HepG2 (cell line): Measurements from ENCODE around the gene SGMS1. TPM values are rescaled to one million over a fixed set of nuclear protein-coding genes. Genes with fewer than 3 reads are reported as not detected.

Source experiments
- ATAC-seq: fragments of 200-7000 bp; cut with Tn5 transposase; 3 replicates; pipeline ENCODE4 v1.9.1; 2020; ENCODE audit warnings: mild to moderate bottlenecking, moderate library complexity
- BruUV-seq: library from RNA; stranded (reverse); fragments of 400-500 nt; replicated peaks from 2 replicates; lab custom pipeline; 2021; lab: Mats Ljungman, UMichigan
- CTCF ChIA-PET: fragments of 300-600 bp; formaldehyde crosslinking; extraction: SDS; loops from one replicate; lab custom pipeline; 2021; ENCODE audit warnings: low total read pairs, inconsistent platforms, low intra/inter-chr PET ratio; lab: Yijun Ruan, JAX
- POLR2A ChIA-PET: fragments of 350-600 bp; sonication (Branson Sonifier 250); formaldehyde crosslinking; loops from one replicate; lab custom pipeline; 2020; ENCODE audit warnings: antibody characterized with exemption, inconsistent platforms; lab: Yijun Ruan, JAX
- DNase-seq: peaks from one replicate; pipeline ENCODE4 v3.0.0-alpha.2; 2015; ENCODE audit warnings: low spot score
- FAIRE-seq: peaks from 3 replicates; lab custom pipeline; 2011; peaks lifted over from hg19 to GRCh38; lab: Jason Lieb, UNC
- H2AFZ ChIP-seq: one replicate; pipeline ENCODE4 v1.6.1; 2011; ENCODE audit warnings: low read length, inconsistent platforms
- H3K27ac ChIP-seq: fragments of 300-600 bp; 3 replicates; pipeline ENCODE4 v1.8.0; 2011; ENCODE audit warnings: mixed run types, mild to moderate bottlenecking, mixed read lengths, low read length, inconsistent platforms; ENCODE audit not compliant: insufficient read depth; ENCODE audit errors: extremely low read length
- H3K27me3 ChIP-seq, 2 experiments: fragments of 200-600 bp in 1 of 2; 2 replicates in 1 of 2; 3 replicates in 1 of 2; pipeline versions ENCODE4 v1.6.0 to v1.8.0; 2011; ENCODE audit warnings: low read length in 2 of 2, mild to moderate bottlenecking in 2 of 2, moderate library complexity in 2 of 2, inconsistent platforms in 1 of 2; ENCODE audit not compliant: insufficient read depth in 2 of 2, control insufficient read depth in 1 of 2
- H3K36me3 ChIP-seq, 2 experiments: fragments of 200-600 bp in 1 of 2; replicated peaks in 1 of 2; 2 replicates in 1 of 2; 3 replicates in 1 of 2; pipeline versions ENCODE4 v1.5.1 to v1.8.0; 2011; ENCODE audit warnings: low read length in 2 of 2, inconsistent platforms in 1 of 2; ENCODE audit not compliant: insufficient read depth in 2 of 2, control insufficient read depth in 1 of 2
- H3K4me1 ChIP-seq: 2 replicates; pipeline ENCODE4 v1.5.1; 2012; ENCODE audit warnings: low read length, inconsistent platforms; ENCODE audit not compliant: insufficient read depth
- H3K4me2 ChIP-seq: 2 replicates; pipeline ENCODE4 v1.6.0; 2011; ENCODE audit warnings: low read depth, low read length, inconsistent platforms
- H3K4me3 ChIP-seq, 3 experiments: fragments of 200-600 bp in 1 of 3; sonication (generic), shearing (Covaris generic) in 1 of 3; replicated peaks in 1 of 3; 2 replicates each; pipeline ENCODE4 v1.5.1; 2011 to 2016; ENCODE audit warnings: low read length in 3 of 3, inconsistent platforms in 2 of 3, low read depth in 2 of 3, mild to moderate bottlenecking in 2 of 3, control low read depth in 1 of 3, mixed read lengths in 1 of 3; ENCODE audit not compliant: insufficient read depth in 1 of 3
- H3K79me2 ChIP-seq: one replicate; pipeline ENCODE4 v1.6.1; 2011; ENCODE audit warnings: low read length, inconsistent platforms; ENCODE audit not compliant: insufficient read depth
- H3K9ac ChIP-seq: 2 replicates; pipeline ENCODE4 v1.6.0; 2011; ENCODE audit warnings: mild to moderate bottlenecking, low read depth, low read length, inconsistent platforms; ENCODE audit not compliant: insufficient read depth
- H3K9me3 ChIP-seq: 2 replicates; pipeline ENCODE4 v1.5.1; 2012; ENCODE audit warnings: mild to moderate bottlenecking, low read length
- H4K20me1 ChIP-seq: 2 replicates; pipeline ENCODE4 v1.6.0; 2011; ENCODE audit warnings: inconsistent platforms, mild to moderate bottlenecking, low read length, moderate library complexity; ENCODE audit not compliant: insufficient read depth
- EHMT2 ChIP-seq: fragments of 200-600 bp; sonication (generic); IDR thresholded peaks from 2 replicates; pipeline ENCODE4 v1.7.0; 2017; ENCODE audit warnings: antibody characterized with exemption, low read depth, low read length, borderline replicate concordance
- EP300 ChIP-seq, 3 experiments: sonication (generic) in 1 of 3; formaldehyde crosslinking in 1 of 3; IDR thresholded peaks; 2 replicates each; pipeline versions ENCODE4 v1.5.1 to v1.6.1; 2011 to 2020; ENCODE audit warnings: low read depth in 2 of 3, low read length in 2 of 3, borderline replicate concordance in 1 of 3, improper control_type of control experiment in 1 of 3, mild to moderate bottlenecking in 1 of 3, missing genetic modification reagents in 1 of 3, moderate library complexity in 1 of 3
- FOXA1 ChIP-seq, 2 experiments: fragments of 450-650 bp in 1 of 2; sonication (generic) in 1 of 2; formaldehyde crosslinking in 1 of 2; IDR thresholded peaks; 2 replicates each; pipeline versions ENCODE4 v1.4.0 to v1.6.1; 2016 to 2020; ENCODE audit warnings: missing genetic modification reagents in 1 of 2
- FOXA3 ChIP-seq: IDR thresholded peaks from 2 replicates; pipeline ENCODE4 v1.6.1; 2016; ENCODE audit warnings: missing genetic modification reagents, missing compliant biosample characterization
- GLI4 ChIP-seq: sonication (generic); formaldehyde crosslinking; IDR thresholded peaks from 2 replicates; pipeline ENCODE4 v1.5.1; 2020; ENCODE audit warnings: missing genetic modification reagents, mild to moderate bottlenecking, moderate library complexity, borderline replicate concordance
- HOXD1 ChIP-seq: sonication (generic); formaldehyde crosslinking; IDR thresholded peaks from 2 replicates; pipeline ENCODE4 v1.5.0; 2020; ENCODE audit warnings: missing genetic modification reagents
- ISX ChIP-seq: sonication (generic); formaldehyde crosslinking; conservative IDR thresholded peaks from 2 replicates; pipeline ENCODE4 v1.5.0; 2020; ENCODE audit warnings: missing genetic modification reagents
- MTA1 ChIP-seq: sonication (generic); formaldehyde crosslinking; IDR thresholded peaks from 2 replicates; pipeline ENCODE4 v1.4.0; 2020; ENCODE audit warnings: missing genetic modification reagents, mild to moderate bottlenecking, borderline replicate concordance
- MXI1 ChIP-seq: IDR thresholded peaks from 3 replicates; pipeline ENCODE4 v1.6.1; 2012; ENCODE audit warnings: low read depth, low read length, inconsistent platforms, borderline replicate concordance
- PLRG1 ChIP-seq: fragments of 450-650 bp; conservative IDR thresholded peaks from 2 replicates; pipeline ENCODE4 v1.6.1; 2016
- SOX13 ChIP-seq, 3 experiments: fragments of 450-650 bp in 1 of 3; sonication (generic) in 1 of 3; formaldehyde crosslinking in 1 of 3; IDR thresholded peaks in 2 of 3; conservative IDR thresholded peaks in 1 of 3; 2 replicates each; pipeline versions ENCODE4 v1.5.0 to v1.6.1; 2016 to 2020; ENCODE audit warnings: antibody characterized with exemption in 1 of 3, mild to moderate bottlenecking in 1 of 3, missing compliant biosample characterization in 1 of 3, missing genetic modification reagents in 1 of 3, moderate library complexity in 1 of 3
- SPEN ChIP-seq: sonication (generic); formaldehyde crosslinking; IDR thresholded peaks from 2 replicates; pipeline ENCODE4 v1.5.1; 2020; ENCODE audit warnings: low read depth, mild to moderate bottlenecking, missing genetic modification reagents
- XBP1 ChIP-seq: sonication (generic); formaldehyde crosslinking; IDR thresholded peaks from 2 replicates; pipeline ENCODE4 v1.5.0; 2020; ENCODE audit warnings: missing genetic modification reagents
- ZBTB20 ChIP-seq: sonication (generic); formaldehyde crosslinking; IDR thresholded peaks from 2 replicates; pipeline ENCODE4 v1.8.1; 2023; ENCODE audit warnings: missing genetic modification reagents, low read depth, mild to moderate bottlenecking, borderline replicate concordance
- ZBTB21 ChIP-seq: sonication (generic); formaldehyde crosslinking; IDR thresholded peaks from 2 replicates; pipeline ENCODE4 v1.4.0; 2020; ENCODE audit warnings: missing genetic modification reagents
- ZNF180 ChIP-seq: sonication (generic); formaldehyde crosslinking; IDR thresholded peaks from 2 replicates; pipeline ENCODE4 v1.4.0; 2020; ENCODE audit warnings: low read depth, missing genetic modification reagents, borderline replicate concordance
- ZNF256 ChIP-seq: sonication (generic); formaldehyde crosslinking; conservative IDR thresholded peaks from 2 replicates; pipeline ENCODE4 v1.4.0; 2020; ENCODE audit warnings: missing genetic modification reagents
- ZNF614 ChIP-seq: IDR thresholded peaks from 2 replicates; pipeline ENCODE4 v1.6.1; 2018; ENCODE audit warnings: missing biosample characterization, missing genetic modification reagents, inconsistent platforms, borderline replicate concordance
- ZSCAN30 ChIP-seq: sonication (generic); formaldehyde crosslinking; IDR thresholded peaks from 2 replicates; pipeline ENCODE4 v1.5.0; 2020; ENCODE audit warnings: mild to moderate bottlenecking, missing genetic modification reagents
- WGBS: methylation state at CpG from one replicate; pipeline ENCODE4 v1.1.6; 2017; ENCODE audit warnings: low lambda C conversion rate; 5-methylcytosine and 5-hydroxymethylcytosine counted together
- in situ Hi-C: cut with HindIII; loops from 2 replicates; pipeline ENCODE4 v1.10.0; 2017; ENCODE audit warnings: low pct_unique_long_range_greater_than_20kb; ENCODE audit not compliant: extremely low pct_ligation_motif_present
- intact Hi-C: fragments of 100-400 bp; cut with micrococcal nuclease; formaldehyde crosslinking; loops from one replicate; pipeline ENCODE4 v1.10.0; 2022; ENCODE audit not compliant: unreplicated experiment
- polyA plus RNA-seq, 8 experiments: library from polyadenylated mRNA; depleted of rRNA in 3 of 8; stranded (reverse) in 7 of 8; unstranded in 1 of 8; fragments of >200 nt; fragmentation: Illumina TruSeq in 4 of 8; extraction: Trizol in 4 of 8; gene quantifications; 2 replicates each; pipeline versions ENCODE4 v1.2.1 to v1.2.3, GENCODE V29; 2011 to 2016; ENCODE audit warnings: low read depth in 4 of 8, missing spikeins in 1 of 8, mixed read lengths in 1 of 8; ENCODE audit not compliant: insufficient read depth in 1 of 8
- total RNA-seq, 5 experiments: library from RNA; depleted of rRNA; stranded (reverse); fragments of >200 nt; fragmentation: Illumina TruSeq; extraction: Trizol; gene quantifications; 2 replicates each; pipeline ENCODE4 v1.2.3, GENCODE V29; 2016; ENCODE audit warnings: low read depth in 1 of 5
- TF ChIP-seq, protein P1 (sequence below): sonication (generic); formaldehyde crosslinking; IDR thresholded peaks from 2 replicates; pipeline ENCODE4 v1.4.0; 2020; ENCODE audit warnings: missing genetic modification reagents
- TF ChIP-seq, protein P2 (sequence below): sonication (generic); formaldehyde crosslinking; IDR thresholded peaks from 2 replicates; pipeline ENCODE4 v1.5.0; 2020; ENCODE audit warnings: missing genetic modification reagents, mild to moderate bottlenecking, borderline replicate concordance

Gene SGMS1
- total and polyA plus RNA-seq, 2 of the 13 experiments (the other 11 are each of a cell fraction or from before 2014, with no cell fraction given) = 6.5 to 15.1 TPM

DNA sequence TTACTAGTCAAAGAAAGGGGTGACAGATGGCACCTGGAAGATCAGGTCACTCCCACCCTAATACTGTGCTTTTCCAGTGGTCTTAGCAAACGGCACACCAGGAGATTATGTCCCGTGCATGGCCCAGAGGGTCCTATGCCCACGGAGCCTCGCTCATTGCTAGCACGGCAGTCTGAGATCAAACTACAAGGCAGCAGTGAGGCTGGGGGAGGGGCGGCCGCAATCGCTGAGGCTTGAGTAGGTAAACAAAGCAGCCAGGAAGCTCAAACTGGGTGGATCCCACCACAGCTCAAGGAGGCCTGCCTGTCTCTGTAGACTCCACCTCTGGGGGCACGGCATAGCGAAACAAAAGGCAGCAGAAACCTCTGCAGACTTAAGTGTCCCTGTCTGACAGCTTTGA, 361.1 kb downstream of the SGMS1 start (continued):
- TF ChIP-seq, protein P1, sequence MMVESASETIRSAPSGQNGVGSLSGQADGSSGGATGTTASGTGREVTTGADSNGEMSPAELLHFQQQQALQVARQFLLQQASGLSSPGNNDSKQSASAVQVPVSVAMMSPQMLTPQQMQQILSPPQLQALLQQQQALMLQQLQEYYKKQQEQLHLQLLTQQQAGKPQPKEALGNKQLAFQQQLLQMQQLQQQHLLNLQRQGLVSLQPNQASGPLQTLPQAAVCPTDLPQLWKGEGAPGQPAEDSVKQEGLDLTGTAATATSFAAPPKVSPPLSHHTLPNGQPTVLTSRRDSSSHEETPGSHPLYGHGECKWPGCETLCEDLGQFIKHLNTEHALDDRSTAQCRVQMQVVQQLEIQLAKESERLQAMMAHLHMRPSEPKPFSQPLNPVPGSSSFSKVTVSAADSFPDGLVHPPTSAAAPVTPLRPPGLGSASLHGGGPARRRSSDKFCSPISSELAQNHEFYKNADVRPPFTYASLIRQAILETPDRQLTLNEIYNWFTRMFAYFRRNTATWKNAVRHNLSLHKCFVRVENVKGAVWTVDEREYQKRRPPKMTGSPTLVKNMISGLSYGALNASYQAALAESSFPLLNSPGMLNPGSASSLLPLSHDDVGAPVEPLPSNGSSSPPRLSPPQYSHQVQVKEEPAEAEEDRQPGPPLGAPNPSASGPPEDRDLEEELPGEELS (CRISPR knock-in tag) = peak; percentile 49; the same call in 1 of the 2 replicates

DNA sequence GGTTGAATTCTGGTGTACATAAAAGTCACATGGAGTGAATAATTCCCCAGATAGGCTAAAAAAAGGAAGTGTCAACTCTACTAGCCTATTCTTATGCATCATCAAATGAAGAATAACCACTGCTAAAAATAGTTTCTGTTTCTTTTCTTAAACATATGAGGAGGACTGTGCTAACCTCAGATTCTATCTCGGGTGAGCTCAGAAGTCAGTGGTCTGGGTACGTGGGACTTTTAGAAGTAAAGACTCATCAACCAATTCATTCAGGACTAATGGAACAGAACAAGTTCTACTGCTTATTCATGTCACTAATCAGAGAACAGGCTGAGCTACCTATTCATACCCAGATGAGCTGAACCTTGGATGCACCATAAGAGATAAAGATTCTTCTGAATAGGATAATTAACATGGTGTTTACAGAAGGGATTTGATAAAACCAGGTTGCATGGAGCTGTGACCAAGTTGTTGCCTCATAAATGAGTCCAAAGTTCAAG, 362.9 kb downstream of the SGMS1 start:
- POLR2A ChIA-PET = interaction anchor here (2.7 kb wide), 1 partner anchor 10 kb away, joined by 8 read pairs; the partner anchor contains the start of gene ASAH2
- Histone ChIP-seq H3K4me3 (no peak overlapping the region), H3K27ac (no peak overlapping the region), H3K36me3 (no peaks in the 10 kb centered on the region), H3K27me3 (no peaks in the 10 kb centered on the region; a peak in 1 of 5 replicates), H3K4me1 (peaks cover 37% of the 10 kb centered on the region), H3K4me2 (no peak overlapping the region), H3K9ac (no peak overlapping the region), H3K9me3 (no peaks in the 10 kb centered on the region), H2AFZ (no peak overlapping the region), H4K20me1 (no peaks in the 10 kb centered on the region), H3K79me2 (no peaks in the 10 kb centered on the region)
- ATAC-seq = peak; percentile 79
- intact Hi-C loops = no loop called here
- 3% methylated on average over 2 of the region's 2 CpGs for WGBS
- no peak for FAIRE-seq
- BruUV-seq = no TSS peak
- in situ Hi-C loops = no loop called here
- CTCF ChIA-PET = no interaction called here
- DNase-seq = peak; percentile 53
- peak; percentile 37; the same call in 1 of the 2 replicates for TF ChIP-seq FOXA3 (CRISPR knock-in tag)
- no peak for TF ChIP-seq EHMT2
- TF ChIP-seq, protein P2, sequence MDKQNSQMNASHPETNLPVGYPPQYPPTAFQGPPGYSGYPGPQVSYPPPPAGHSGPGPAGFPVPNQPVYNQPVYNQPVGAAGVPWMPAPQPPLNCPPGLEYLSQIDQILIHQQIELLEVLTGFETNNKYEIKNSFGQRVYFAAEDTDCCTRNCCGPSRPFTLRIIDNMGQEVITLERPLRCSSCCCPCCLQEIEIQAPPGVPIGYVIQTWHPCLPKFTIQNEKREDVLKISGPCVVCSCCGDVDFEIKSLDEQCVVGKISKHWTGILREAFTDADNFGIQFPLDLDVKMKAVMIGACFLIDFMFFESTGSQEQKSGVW (CRISPR knock-in tag) = no peak
- no peak for TF ChIP-seq GLI4 (CRISPR knock-in tag)
- TF ChIP-seq ZNF256 (CRISPR knock-in tag) = no peak
- TF ChIP-seq XBP1 (CRISPR knock-in tag) = no peak
- no peak for TF ChIP-seq ISX (CRISPR knock-in tag)
- 0 out of 4 replicates have a peak, but pooled peaks of 1 of the 2 experiments have one; percentile 42 for TF ChIP-seq EP300 (IDR thresholded peaks at IDR 0.05; ENCODE audit: low read depth in 2 of 2, low read length in 2 of 2)
- no peak for TF ChIP-seq EP300 (CRISPR knock-in tag; IDR thresholded peaks at IDR 0.05; ENCODE audit: borderline replicate concordance)
- TF ChIP-seq MTA1 (CRISPR knock-in tag) = no peak
- no peak for TF ChIP-seq ZBTB21 (CRISPR knock-in tag)
- TF ChIP-seq SOX13 (IDR thresholded peaks at IDR 0.05) = no peak
- TF ChIP-seq SOX13 (CRISPR knock-in tag; conservative IDR thresholded peaks at IDR 0.05 in 1 of 2, IDR thresholded peaks at IDR 0.05 in 1 of 2) = peak in 1 of 2 experiments; percentile 46; a peak in 1 of 4 replicates
- TF ChIP-seq ZNF614 (CRISPR knock-in tag) = no peak
- TF ChIP-seq SPEN = no peak
- TF ChIP-seq MXI1 = no peak
- no peak for TF ChIP-seq ZNF180 (CRISPR knock-in tag)
- no peak for TF ChIP-seq ZBTB20 (CRISPR knock-in tag)
- no peak for TF ChIP-seq PLRG1
- no peak for TF ChIP-seq FOXA1 (IDR thresholded peaks at IDR 0.05)
- TF ChIP-seq FOXA1 (CRISPR knock-in tag; IDR thresholded peaks at IDR 0.05) = peak; percentile 51
- TF ChIP-seq ZSCAN30 = no peak
- no peak for TF ChIP-seq HOXD1 (CRISPR knock-in tag)
